GM21825 (cell line): ENCODE results near the gene KCNQ2.

Experiments
- ATAC-seq: cut with Tn5 transposase; IDR thresholded peaks from one replicate; pipeline ENCODE4 v1.9.1; 2021; ENCODE audit warnings: mild to moderate bottlenecking, moderate library complexity; ENCODE audit not compliant: unreplicated experiment

KCNQ2 gene

DNA sequence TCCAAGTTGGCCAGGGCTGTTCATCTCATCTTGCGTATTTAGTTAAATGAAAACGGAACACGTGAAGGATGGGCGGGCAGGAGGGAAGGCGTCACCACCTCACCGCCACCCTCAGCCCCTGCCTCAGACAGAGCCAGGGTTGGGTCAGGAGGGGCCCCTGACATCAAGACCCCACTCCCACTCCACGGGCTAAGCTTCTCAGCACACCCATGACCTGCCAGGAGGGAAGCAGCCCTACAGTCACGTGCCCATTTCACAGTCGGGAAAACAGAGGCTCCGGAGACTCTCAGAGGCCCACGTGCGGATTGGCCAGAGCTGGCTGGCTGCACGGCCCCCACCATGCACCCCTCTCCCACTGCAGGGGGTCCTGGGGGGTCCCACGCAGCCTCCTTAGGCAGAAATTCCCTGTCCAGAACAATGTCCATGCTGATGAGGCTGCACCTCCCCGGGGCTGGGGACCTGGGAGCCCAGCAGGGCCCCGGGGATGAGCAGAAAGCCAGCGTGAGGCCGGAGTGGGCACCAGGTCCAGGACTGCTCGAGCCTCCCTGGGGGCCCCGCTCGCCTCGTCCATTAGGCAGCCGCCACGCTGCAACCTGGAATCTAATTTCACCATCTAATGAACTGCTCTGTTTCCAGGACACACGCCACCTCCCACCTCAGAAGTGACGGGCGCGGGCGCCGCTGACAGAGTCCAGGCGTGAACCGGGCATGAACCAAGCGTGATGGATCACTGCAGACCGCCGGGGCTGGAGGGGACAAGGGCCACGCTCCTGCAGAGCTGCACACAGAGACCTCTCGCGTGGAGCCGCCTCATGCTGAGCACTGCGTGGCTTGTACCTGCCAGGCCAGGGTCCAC lies 15.8 kb downstream of the KCNQ2 start:
- ATAC-seq, result no peak

DNA sequence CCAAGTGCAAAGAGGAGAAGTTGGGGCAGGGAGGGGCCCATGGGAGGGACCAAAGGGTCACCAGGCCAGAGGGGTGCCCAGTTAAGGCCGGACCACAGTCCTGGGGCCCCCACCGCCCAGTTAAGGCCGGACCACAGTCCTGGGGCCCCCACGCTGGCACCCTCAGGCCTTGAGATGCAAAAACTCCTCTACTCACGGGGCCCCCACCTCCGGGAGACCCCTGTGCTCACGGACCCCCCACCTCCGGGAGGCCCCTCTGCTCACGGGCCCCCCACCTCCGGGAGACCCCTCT lies 16.9 kb downstream of the KCNQ2 start:
- no peak for ATAC-seq

DNA sequence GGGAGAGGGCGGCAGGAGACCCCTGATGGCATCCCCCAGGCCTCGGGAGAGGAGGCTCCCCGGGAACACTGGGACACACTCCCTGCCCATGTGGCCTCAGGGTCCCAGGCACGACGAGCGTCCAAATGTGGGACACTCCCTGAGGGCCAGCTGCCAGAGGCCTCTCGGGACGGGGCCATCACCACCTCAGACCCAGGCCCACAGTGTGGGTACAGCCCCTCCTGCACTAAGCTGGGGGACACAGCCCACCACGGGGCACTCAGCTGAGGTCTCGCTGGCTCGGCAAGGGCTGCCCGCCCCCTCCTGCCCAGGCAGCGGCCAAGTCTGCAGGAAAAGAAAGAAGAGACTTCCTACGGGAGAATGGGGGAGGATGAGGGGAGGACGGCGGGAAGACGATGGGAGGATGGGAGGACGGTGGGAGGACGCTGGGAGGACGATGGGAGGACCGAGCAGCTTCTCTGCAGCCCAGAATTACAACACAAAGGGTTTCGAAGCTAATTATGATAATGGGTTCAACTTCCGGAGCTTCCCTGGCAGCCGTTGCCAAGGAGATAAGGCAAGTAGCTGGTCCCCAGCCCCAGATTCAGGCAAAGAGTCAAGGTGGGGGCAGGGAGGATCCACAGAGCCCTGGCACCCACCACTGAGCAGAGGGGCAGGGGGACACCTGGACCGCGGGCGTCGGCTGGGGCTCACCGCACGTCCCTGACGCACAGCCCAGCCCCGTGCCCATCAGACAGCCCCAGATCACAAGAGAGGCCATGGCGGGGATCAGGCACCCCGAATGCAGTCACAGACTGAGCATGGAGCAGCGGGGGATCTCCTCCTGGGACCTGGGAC lies 17.5 kb downstream of the KCNQ2 start:
- no peak for ATAC-seq

DNA sequence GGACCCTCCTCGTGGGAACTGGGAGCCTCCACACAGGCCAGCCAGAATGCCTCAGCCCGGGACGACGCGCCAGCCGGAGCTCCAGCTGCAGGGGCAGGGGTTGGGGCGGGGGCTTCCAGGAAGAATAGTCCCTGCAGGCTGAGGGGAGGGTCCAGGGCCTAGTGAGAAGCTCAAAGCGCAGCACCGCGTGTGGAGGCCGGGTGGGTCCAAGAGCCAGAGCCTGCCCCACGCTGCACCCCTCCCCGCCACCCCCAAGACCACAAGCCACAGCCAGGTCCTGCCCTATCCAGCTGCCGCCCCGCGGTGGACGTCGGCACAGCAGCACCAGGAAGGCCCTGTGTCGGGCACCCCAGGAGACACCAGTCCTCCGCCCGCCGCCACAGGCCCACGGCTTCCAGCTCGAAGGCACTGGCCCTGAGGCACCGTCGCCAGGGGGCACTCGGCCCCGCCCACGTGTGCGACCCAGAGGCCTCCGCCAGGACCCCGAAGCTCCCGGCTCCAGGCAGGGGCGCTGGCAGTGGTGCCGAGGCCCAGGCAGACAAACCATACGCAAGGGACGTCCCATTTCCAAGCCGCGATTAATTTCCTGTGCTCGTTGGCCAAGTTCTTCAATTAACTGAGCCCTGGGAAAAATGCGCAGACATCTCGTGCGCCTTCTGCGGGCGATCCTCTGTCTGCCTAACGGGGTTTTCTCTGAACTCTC lies 19.5 kb downstream of the KCNQ2 start:
- no peak for ATAC-seq

DNA sequence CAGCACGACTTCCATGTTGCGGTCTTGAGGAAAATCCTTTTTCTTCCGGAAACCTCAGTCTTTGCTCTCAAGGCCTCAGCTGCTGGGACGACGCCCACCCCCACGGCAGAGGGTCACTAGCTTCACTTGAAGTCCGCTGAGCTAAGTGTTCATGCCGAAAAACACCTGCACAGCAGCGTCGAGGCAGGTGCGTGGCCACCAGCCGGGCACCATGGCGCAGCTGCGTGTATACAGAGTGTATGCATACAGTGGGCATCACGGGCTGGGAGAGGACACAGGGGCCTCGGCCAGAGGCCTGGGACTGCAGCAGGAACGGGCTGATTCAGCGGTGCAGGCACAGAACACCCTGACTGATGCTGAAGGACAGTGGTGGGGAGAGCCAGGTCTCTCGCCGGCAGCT lies 20.1 kb downstream of the KCNQ2 start:
- ATAC-seq, result no peak

DNA sequence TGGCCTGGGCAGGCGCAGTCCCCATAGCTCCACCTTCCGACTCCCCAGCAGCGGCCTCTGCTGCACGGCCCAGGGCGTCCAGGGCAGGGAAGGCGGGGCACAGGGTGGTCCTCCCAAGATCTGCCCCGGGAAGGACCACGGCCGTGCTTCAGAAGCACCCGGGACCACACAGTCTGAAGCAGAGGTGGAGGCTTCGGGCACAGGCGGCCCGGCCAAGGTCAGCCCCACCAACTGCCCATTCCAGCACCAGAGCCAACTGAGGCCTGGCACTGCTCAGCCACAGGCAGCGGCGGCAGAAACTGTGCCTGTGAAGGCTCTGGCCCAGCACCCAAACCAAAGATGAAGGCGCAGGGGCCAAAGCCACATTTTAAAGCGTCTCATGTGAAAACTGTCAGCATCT lies 20.6 kb downstream of the KCNQ2 start:
- ATAC-seq, result no peak

DNA sequence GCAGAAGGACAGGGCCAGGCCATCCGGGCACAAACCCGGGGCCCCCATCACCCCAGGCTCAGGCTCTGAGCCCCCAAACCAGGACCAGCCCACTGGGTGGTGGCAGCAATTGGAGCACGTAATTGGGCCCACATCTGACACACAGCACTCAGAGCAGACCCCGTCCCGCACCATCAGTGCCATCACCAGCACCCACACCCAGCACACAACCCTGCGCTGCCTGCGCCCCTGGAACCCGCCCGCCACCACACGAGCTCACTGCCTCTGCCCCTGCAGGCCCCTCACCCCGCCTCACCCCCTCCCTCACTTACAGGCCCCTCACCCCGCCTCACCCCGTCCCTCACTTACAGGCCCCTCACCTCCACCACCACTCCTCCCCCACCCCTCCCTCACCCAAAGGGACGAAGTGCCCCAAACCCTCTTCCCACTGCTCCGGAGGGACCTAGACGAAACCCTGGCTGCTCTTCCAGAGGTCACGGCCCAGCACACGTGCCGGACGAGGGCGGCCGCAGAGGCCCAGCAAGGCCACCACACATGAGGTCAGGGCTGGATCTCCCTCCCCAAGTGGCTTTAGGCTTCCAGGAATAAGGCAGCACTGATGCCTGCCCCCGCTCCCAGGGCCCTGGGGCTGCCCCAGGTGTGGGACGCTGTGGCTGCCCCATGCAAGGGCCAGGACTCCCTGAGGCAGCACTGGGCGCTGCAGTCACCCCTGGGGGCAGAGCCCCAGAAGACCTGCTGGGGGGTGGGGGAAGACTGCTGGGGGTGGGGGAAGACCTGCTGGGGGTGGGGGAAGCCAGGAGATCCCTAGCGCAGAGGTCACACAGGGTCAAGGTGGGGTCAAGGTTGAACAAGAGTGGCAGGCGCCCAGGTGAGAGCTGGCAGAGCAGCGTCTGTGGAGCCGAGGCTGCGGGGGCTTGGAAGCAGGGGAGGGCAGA lies 22.4 kb downstream of the KCNQ2 start:
- ATAC-seq, result no peak

DNA sequence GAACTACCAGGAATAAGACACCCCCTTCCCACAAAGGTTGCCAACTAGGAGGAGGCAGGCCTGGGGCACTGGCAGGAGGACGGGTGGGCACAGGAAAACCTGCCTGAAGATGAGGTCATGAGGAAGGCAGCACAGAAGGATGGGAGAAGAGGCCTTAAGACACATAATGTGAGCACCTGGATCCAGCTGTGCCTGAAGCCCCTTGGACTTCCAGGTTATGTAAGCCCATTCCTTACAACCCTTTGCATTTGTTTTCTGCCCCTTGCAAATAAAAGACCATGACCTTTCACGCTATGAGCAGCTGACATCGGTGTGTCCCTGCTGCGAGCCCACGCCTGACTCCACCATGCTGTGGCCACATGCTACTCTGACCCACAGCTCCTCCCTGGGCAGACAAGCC lies 23.4 kb downstream of the KCNQ2 start:
- no peak for ATAC-seq

DNA sequence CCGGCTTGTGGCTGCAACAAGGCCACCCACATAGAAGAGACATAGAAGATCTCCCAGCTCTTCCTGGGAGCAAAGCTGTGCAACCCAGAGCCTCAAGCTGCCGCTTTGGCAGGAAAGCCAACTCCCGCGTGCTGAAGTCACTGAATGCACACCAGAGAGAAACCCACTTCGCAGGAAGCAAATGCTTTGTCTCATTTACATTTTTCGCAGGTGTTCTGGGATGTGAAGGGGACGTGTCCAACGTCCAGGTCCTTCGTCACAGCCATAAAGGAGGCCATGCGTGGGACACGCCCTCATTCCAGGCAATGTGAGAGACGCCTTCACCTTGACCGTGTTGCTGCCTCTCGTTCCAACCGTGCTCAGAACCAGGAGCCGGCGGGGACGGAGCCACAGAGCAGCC lies 24.4 kb downstream of the KCNQ2 start:
- ATAC-seq, result no peak

DNA sequence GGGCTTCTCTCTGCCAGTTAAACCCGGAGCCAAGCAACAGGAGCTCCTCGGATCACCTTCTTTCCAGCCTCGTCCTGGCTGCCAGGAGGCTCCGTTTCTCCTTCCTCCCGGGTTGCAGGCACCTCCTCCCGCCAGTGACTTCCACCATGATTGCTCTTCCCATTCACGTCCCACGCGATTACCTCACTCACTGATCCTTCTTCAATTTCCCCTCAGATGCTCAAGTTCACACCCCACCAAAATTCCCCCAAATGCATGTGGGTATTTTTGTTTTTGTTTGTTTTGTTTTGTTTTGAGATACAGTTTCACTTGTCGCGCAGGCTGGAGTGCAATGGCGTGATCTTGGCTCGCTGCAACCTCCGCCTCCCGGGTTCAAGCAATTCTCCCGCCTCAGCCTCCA lies 25.1 kb downstream of the KCNQ2 start:
- no peak for ATAC-seq

DNA sequence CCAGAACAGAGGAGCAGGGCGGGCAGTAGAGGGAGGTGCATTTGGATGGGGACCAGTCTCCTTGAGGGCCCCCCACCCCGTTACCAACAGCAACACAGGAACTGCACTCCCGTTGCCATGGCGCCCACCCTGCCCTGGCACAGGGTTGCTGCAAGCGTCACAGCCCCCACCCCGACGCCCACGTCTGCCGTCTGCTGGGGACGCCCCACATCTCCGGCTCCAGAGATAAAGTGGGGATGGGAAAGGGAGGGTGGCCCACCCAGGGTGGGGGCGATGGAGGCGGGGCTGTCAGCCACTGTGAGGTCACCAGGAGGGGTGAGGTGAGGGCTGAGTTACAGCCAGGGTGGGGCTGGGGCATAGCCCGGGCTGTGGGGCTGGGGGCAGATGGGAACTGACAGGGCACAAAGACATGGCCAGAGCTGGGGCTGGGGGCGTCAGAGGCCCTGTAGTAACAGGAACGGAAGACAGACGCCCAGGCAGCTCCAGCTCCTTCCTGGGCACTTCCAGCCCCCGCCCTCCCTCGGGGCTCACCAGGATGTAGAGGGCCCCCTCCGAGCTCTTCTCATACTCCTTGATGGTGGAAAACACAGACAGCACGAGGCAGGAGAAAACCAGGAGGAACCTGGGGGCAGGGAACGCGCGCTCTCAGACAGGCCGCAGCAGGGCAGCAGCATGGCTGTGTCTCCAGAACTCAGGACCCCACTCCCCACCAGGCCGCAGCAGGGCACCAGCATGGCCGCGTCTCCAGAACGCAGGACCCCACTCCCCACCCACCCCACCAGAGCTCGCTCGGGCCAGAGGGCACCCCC lies 26.0 kb downstream of the KCNQ2 start:
- no peak for ATAC-seq

DNA sequence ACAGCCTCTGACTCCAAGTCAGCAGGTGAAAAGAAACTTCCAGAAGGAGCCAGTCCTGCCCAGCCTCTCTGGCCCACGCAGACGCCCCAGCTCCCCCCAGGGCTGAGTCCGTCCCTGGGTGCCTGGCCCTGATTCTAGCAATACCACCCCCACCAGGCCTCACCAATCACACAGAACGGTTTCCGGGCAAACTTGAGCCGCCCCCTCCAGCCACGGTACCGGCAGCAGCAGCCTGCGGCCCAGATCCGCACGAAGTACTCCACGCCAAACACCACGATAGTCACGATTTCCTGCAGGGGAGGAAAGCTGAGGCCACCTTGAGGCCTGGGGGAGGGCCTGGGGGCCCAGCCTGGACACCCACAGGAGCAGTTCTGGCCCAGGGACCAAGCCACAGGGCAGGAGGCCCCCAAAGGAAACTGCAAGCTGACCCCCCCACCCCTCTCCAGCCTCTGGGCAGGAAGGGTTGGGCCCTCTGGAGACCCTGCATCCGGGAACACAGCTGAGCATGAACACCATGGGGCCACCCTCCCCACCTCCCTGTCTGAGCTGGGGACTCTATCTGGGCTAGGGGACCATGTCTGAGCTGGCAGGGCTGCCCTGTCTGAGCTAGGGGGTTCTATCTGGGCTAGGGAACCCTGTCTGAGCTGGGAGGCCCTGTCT lies 27.2 kb downstream of the KCNQ2 start:
- ATAC-seq, result no peak

DNA sequence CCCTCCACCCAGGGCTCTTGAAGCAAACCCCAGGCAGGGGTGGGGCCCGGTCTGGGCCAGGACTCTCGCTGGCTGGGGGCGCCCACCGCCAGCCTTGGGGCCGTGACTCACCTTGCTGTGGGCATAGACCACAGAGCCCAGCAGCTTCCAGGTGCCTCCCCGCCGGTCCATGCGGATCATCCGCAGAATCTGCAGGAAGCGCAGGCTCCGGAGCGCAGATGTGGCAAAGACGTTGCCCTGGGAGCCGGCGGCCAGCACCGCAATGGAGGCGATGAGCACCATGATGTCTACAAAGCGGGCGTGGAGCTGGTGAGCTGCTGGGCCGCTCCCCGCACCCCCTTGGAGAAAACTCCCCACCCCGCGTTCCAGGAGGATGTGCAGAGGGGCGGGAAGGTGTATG lies 27.9 kb downstream of the KCNQ2 start:
- ATAC-seq, result no peak

DNA sequence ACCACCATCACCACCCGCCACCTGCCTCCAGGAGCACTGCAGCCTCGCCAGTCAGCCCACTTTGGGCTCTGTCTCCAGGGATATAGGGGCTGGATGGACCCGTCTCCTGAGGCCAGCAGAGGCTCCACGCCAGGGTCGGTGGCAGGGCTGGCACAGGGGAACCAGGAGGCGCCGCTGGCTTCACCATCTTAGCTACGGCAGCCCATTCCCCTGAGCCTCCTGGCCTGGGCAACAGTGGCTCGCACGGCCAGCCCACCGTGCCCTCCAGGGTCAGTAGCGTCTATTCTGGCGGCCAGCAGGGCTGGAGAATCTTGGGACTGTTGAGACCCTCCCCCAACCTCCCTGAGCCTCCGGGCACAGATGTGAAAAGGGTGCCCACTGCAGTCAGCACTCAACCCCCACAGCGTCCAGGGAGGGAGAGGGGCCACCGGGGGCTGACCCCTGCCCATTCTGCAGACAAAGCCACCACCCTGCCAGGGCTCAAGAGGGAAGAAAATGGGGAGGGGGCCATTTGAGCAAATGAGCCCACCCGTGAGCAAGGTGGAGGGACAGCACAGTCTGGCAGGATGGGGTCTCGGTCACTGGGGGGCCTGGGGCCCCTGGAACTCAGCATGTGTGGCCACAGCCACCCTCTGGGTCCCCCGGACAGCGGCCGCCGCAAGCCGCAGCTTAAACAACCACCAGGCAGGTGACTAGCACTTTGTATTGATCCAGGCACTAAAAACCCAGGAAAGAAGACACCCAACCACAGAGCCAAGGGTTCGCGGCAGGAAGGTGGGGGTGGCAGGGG lies 28.7 kb downstream of the KCNQ2 start:
- ATAC-seq, result no peak

DNA sequence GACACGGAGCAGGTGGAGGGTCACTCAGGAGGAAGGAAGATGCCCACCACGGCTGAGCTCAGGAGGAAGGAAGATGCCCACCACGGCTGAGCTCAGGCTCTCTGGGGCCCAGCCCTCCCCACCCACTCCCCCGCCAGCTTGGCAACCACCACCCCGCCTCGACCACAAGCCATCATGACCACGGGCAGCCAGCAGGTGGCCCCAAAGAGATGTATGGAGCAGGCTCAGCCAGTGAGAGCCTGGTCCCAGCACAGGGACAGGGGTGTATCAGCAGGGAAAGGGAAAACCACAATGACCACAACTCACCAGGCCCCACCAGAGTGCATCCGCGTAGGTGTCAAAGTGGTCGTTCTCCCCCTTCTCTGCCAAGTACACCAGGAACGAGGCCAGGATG lies 30.4 kb downstream of the KCNQ2 start:
- ATAC-seq, result no peak

DNA sequence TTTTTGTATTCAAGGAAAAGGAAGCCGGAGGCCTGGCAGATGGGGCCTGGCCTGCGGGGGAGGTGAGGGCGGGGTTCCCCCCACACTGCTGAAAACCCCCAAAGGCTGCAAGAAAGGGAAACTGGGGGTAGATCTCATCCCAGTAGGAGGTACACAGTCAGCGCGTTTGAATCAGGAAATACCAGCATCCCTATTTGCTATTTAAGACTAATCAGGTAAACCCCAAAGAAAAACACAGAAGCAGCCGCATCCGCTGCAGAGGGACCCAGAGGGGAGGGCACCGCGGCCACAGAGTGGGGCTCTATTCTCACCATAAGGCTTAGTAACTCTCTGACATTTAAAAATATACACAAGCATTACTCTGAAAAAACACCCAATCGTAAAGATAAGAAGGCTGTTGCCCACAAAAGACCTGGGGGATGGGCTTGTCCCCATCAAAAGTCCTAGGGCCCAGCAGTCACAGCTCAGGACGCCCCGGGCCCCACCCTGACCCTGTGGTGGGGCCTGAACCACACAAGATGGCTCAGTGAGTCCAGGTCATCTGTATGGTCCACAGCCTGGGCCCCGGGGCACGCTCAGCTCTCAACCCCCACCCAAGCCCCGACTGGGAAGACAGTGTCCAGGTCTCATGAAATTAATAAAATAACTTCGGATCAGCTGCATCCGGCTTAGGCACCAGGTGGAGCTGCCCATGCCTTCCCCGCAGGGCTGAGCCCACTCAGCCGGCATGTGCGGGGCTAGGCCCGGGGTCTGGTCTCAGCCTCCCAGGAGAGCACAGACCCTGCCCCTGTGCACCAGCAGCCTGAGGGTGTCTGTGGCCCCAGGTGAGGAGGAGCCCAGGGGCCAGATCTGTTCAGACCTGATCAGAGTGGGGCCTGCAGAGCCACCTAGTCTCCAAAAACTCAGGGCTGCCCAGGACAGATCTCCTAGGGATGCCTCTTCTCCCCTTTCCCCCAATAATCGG lies 31.0 kb downstream of the KCNQ2 start:
- no peak for ATAC-seq

DNA sequence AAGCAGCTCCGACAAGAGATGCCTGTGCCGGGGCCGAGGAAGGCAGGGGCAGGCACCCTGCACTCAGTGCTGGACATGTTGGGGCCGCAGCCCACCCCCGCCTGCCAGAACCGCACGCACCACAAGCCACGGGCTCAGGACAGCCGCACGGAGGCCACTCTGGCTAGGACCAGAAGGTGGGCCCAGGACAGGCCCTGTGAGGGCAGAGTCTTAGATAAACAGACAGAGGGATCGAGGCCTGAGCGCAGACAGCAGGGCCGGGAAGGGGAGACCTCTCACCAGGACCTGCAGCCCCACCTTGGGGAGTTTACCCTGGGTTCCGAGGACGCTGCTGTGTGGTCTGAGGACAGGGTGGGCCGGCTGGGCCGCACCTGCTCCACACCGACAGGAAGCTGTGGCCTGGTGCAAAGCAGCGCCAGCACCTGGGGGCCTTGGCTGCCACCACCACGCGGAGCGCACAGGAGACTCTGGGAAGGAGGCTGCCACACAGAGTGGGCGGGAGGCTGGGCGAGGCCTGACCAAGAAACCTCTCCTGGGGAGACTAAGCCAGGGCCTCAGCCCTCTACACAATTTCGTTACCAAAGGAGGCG lies 32.0 kb downstream of the KCNQ2 start:
- no peak for ATAC-seq
